Neuronal stem cell (in vitro differentiated cells): ENCODE results near the gene PTPRC.

Source experiments
- DNase-seq: peaks from one replicate; pipeline ENCODE4 v3.0.0-alpha.2; 2013; ENCODE audit warnings: low spot score
- H2AFZ ChIP-seq: one replicate; pipeline ENCODE4 v1.6.1; 2013; ENCODE audit warnings: mild to moderate bottlenecking, low read length, inconsistent platforms
- H2AK5ac ChIP-seq: 2 replicates; pipeline ENCODE4 v1.6.1; 2013; ENCODE audit warnings: low read depth, mild to moderate bottlenecking, inconsistent platforms, low read length, moderate library complexity, mixed read lengths
- H2BK120ac ChIP-seq: 2 replicates; pipeline ENCODE4 v1.6.1; 2013; ENCODE audit warnings: low read depth, mild to moderate bottlenecking, inconsistent platforms, low read length, moderate library complexity, mixed read lengths
- H2BK12ac ChIP-seq: one replicate; pipeline ENCODE4 v1.6.1; 2013; ENCODE audit warnings: low read length, inconsistent platforms
- H2BK15ac ChIP-seq: 2 replicates; pipeline ENCODE4 v1.6.1; 2013; ENCODE audit warnings: mild to moderate bottlenecking, low read length, inconsistent platforms, mixed read lengths
- H2BK5ac ChIP-seq: one replicate; pipeline ENCODE4 v1.6.1; 2013; ENCODE audit warnings: inconsistent platforms, mild to moderate bottlenecking, low read length, moderate library complexity
- H3K14ac ChIP-seq: one replicate; pipeline ENCODE4 v1.6.1; 2013; ENCODE audit warnings: low read length, inconsistent platforms
- H3K18ac ChIP-seq: 2 replicates; pipeline ENCODE4 v1.6.1; 2013; ENCODE audit warnings: low read length, inconsistent platforms
- H3K23ac ChIP-seq: 2 replicates; pipeline ENCODE4 v1.6.1; 2013; ENCODE audit warnings: low read depth, mild to moderate bottlenecking, mixed read lengths, low read length, inconsistent platforms; ENCODE audit not compliant: poor library complexity
- H3K27ac ChIP-seq: replicated peaks from 3 replicates; pipeline ENCODE4 v1.5.1; 2013; ENCODE audit warnings: low read length, inconsistent platforms
- H3K27me3 ChIP-seq, 3 experiments: 2 replicates each; pipeline ENCODE4 v1.6.1; 2013; ENCODE audit warnings: low read length in 3 of 3, mild to moderate bottlenecking in 2 of 3, inconsistent platforms in 1 of 3, low read depth in 1 of 3, mixed read lengths in 1 of 3, moderate library complexity in 1 of 3; ENCODE audit not compliant: control insufficient read depth in 3 of 3, insufficient read depth in 3 of 3
- H3K36me3 ChIP-seq, 2 donors: replicated peaks in 1 of 2; 2 replicates each; pipeline ENCODE4 v1.6.1; 2013; ENCODE audit warnings: low read length in 2 of 2; ENCODE audit not compliant: control insufficient read depth in 2 of 2, insufficient read depth in 2 of 2
- H3K4ac ChIP-seq: 2 replicates; pipeline ENCODE4 v1.6.1; 2013; ENCODE audit warnings: inconsistent platforms, mild to moderate bottlenecking, low read length, moderate library complexity
- H3K4me1 ChIP-seq, 2 donors: 1 replicate in 1 of 2; 2 replicates in 1 of 2; pipeline ENCODE4 v1.6.1; 2013; ENCODE audit warnings: low read length in 2 of 2, low read depth in 1 of 2; ENCODE audit not compliant: control insufficient read depth in 2 of 2, insufficient read depth in 1 of 2
- H3K4me2 ChIP-seq: one replicate; pipeline ENCODE4 v1.6.1; 2013; ENCODE audit warnings: mild to moderate bottlenecking, low read length, inconsistent platforms; ENCODE audit not compliant: insufficient read depth, poor library complexity, severe bottlenecking
- H3K4me3 ChIP-seq, 2 donors: 2 replicates each; pipeline ENCODE4 v1.5.1; 2013; ENCODE audit warnings: low read length in 2 of 2, mild to moderate bottlenecking in 2 of 2, inconsistent platforms in 1 of 2, moderate library complexity in 1 of 2
- H3K79me1 ChIP-seq: one replicate; pipeline ENCODE4 v1.6.1; 2013; ENCODE audit warnings: low read depth, mild to moderate bottlenecking, inconsistent platforms, low read length, moderate library complexity
- H3K9ac ChIP-seq: one replicate; pipeline ENCODE4 v1.6.1; 2013; ENCODE audit warnings: mild to moderate bottlenecking, low read depth, low read length, inconsistent platforms; ENCODE audit not compliant: poor library complexity
- H3K9me3 ChIP-seq, 2 donors: replicated peaks in 1 of 2; 2 replicates each; pipeline versions ENCODE3 to v1.6.1; 2013; ENCODE audit warnings: low read length in 2 of 2, mild to moderate bottlenecking in 2 of 2, inconsistent platforms in 1 of 2, low read depth in 1 of 2, mixed read lengths in 1 of 2, moderate library complexity in 1 of 2; ENCODE audit not compliant: control insufficient read depth in 2 of 2, insufficient read depth in 1 of 2
- H4K8ac ChIP-seq: one replicate; pipeline ENCODE4 v1.6.1; 2013; ENCODE audit warnings: low read depth, mild to moderate bottlenecking, inconsistent platforms, low read length, moderate library complexity
- H4K91ac ChIP-seq: one replicate; pipeline ENCODE4 v1.6.1; 2013; ENCODE audit warnings: low read length, low read depth, mild to moderate bottlenecking, inconsistent platforms; ENCODE audit not compliant: poor library complexity
- WGBS, 2 donors: extraction: QIAGEN DNeasy Blood & Tissue Kit; methylation state at CpG; one replicate each; pipeline ENCODE4 v1.1.7; 2013; ENCODE audit warnings: missing lambda C conversion rate in 2 of 2, mixed read lengths in 1 of 2; ENCODE audit not compliant: insufficient read length in 2 of 2, insufficient replicate concordance in 1 of 2; ENCODE audit errors: extremely low coverage in 2 of 2; 5-methylcytosine and 5-hydroxymethylcytosine counted together

The PTPRC gene

GRCh38 chr1:198674009-198674408 lies 35.2 kb downstream of the PTPRC start:
- Histone ChIP-seq H3K4me2 (no peak overlapping the region), H3K4me3 (no peak overlapping the region), H4K8ac (no peak overlapping the region), H2BK5ac (no peak overlapping the region), H2BK12ac (no peak overlapping the region), H3K4me1 (peaks cover 0 to 2% of the 10 kb centered on the region in 2 donors), H3K4ac (no peak overlapping the region), H3K79me1 (no peaks in the 10 kb centered on the region), H3K23ac (no peak overlapping the region), H3K27ac (no peak overlapping the region), H3K27me3 (no peaks in the 10 kb centered on the region), H2BK120ac (no peak overlapping the region), H3K9me3 (no peaks in the 10 kb centered on the region), H2AFZ (no peak overlapping the region), H3K9ac (no peak overlapping the region), H4K91ac (no peak overlapping the region), H2AK5ac (no peak overlapping the region), H3K36me3 (no peaks in the 10 kb centered on the region), H3K18ac (no peak overlapping the region), H3K14ac (no peak overlapping the region), H2BK15ac (no peak overlapping the region)
- no CpG with 5 or more reads among the region's 2 CpGs for whole genome bisulfite sequencing, 2 donors
- DNase-seq: no peak

GRCh38 chr1:198676253-198676652 lies 37.4 kb downstream of the PTPRC start:
- Histone ChIP-seq H3K4me2 (no peak overlapping the region), H2BK120ac (no peak overlapping the region), H3K36me3 (no peaks in the 10 kb centered on the region), H3K9ac (no peak overlapping the region), H3K4me1 (peaks cover 2 to 3% of the 10 kb centered on the region in 2 donors), H3K79me1 (no peaks in the 10 kb centered on the region), H2AK5ac (no peak overlapping the region), H2AFZ (no peak overlapping the region), H4K91ac (no peak overlapping the region), H4K8ac (no peak overlapping the region), H3K27ac (no peak overlapping the region), H3K9me3 (no peaks in the 10 kb centered on the region), H3K4me3 (no peak overlapping the region), H2BK12ac (no peak overlapping the region), H2BK15ac (no peak overlapping the region), H3K23ac (no peak overlapping the region), H3K27me3 (no peaks in the 10 kb centered on the region), H3K18ac (no peak overlapping the region), H2BK5ac (no peak overlapping the region), H3K4ac (no peak overlapping the region), H3K14ac (no peak overlapping the region)
- DNase-seq: no peak
- no CpG with 5 or more reads among the region's 1 CpG for WGBS, 2 donors

- Histone ChIP-seq H3K79me1 (no peaks in the 10 kb centered on the region), H3K27ac (no peak overlapping the region), H3K18ac (no peak overlapping the region), H3K9me3 (no peaks in the 10 kb centered on the region), H3K36me3 (no peaks in the 10 kb centered on the region), H4K91ac (no peak overlapping the region), H3K27me3 (no peaks in the 10 kb centered on the region), H2BK5ac (no peak overlapping the region), H3K4me2 (no peak overlapping the region), H4K8ac (no peak overlapping the region), H3K4ac (no peak overlapping the region), H2BK12ac (no peak overlapping the region), H3K4me3 (no peak overlapping the region), H2AK5ac (no peak overlapping the region), H3K23ac (no peak overlapping the region), H3K9ac (no peak overlapping the region), H2BK15ac (no peak overlapping the region), H2BK120ac (no peak overlapping the region), H3K14ac (no peak overlapping the region), H3K4me1 (peaks cover 2 to 4% of the 10 kb centered on the region in 2 donors), H2AFZ (no peak overlapping the region)
- WGBS, 2 donors: no CpG with 5 or more reads among the region's 1 CpG
- no peak for DNase-seq
These were observed 38.2 kb downstream of the PTPRC start for GRCh38 chr1:198677027-198677426.

GRCh38 chr1:198677871-198678270 lies 39.0 kb downstream of the PTPRC start:
- WGBS, 2 donors: no CpG with 5 or more reads among the region's 2 CpGs
- peaks cover 2 to 9% of the 10 kb centered on the region in 2 donors for H3K4me1 ChIP-seq
- H2BK15ac ChIP-seq: no peak overlapping the region
- no peak overlapping the region for H3K9ac ChIP-seq
- H4K8ac ChIP-seq: no peak overlapping the region
- no peak overlapping the region for H2AFZ ChIP-seq
- H3K4ac ChIP-seq: no peak overlapping the region
- no peak overlapping the region for H3K18ac ChIP-seq
- no peaks in the 10 kb centered on the region for H3K79me1 ChIP-seq
- H3K36me3 ChIP-seq: no peaks in the 10 kb centered on the region
- H2AK5ac ChIP-seq: no peak overlapping the region
- H3K9me3 ChIP-seq: no peaks in the 10 kb centered on the region
- no peak for DNase-seq
- no peak overlapping the region for H3K23ac ChIP-seq
- H3K4me2 ChIP-seq: no peak overlapping the region
- H4K91ac ChIP-seq: no peak overlapping the region
- H3K14ac ChIP-seq: no peak overlapping the region
- no peaks in the 10 kb centered on the region for H3K27me3 ChIP-seq
- no peak overlapping the region for H3K4me3 ChIP-seq
- H2BK5ac ChIP-seq: no peak overlapping the region
- H3K27ac ChIP-seq: no peak overlapping the region
- no peak overlapping the region for H2BK120ac ChIP-seq
- no peak overlapping the region for H2BK12ac ChIP-seq
